GM12878 (cell line): ENCODE measurements around the gene INSRR. TPM values are rescaled to one million over a fixed set of nuclear protein-coding genes. Genes with fewer than 3 reads are reported as not detected.

Experiments used
- ATAC-seq: fragments of 200-7000 bp; cut with Tn5 transposase; 3 replicates; pipeline ENCODE4 v1.9.1; 2020; ENCODE audit warnings: mild to moderate bottlenecking, moderate library complexity
- BruUV-seq: library from RNA; stranded (reverse); fragments of 400-500 nt; replicated peaks from 2 replicates; lab custom pipeline; 2021; lab: Mats Ljungman, UMichigan
- CTCF ChIA-PET: fragments of 300-600 bp; sonication (Branson Sonifier 250); formaldehyde crosslinking; extraction: SDS; loops from one replicate; lab custom pipeline; 2021; ENCODE audit warnings: inconsistent platforms; lab: Yijun Ruan, JAX
- POLR2A ChIA-PET: fragments of 350-600 bp; formaldehyde crosslinking; extraction: SDS; loops from one replicate; lab custom pipeline; 2021; ENCODE audit warnings: inconsistent platforms; lab: Charles Lee
- RAD21 ChIA-PET: fragments of 300-600 bp; sonication (Branson Sonifier 250); formaldehyde crosslinking; loops from one replicate; lab custom pipeline; 2023; ENCODE audit warnings: antibody characterized with exemption; ENCODE audit not compliant: unreplicated experiment; lab: Charles Lee
- SMC1A ChIA-PET: fragments of 300-600 bp; sonication (Branson Sonifier 250); formaldehyde crosslinking; loops from one replicate; lab custom pipeline; 2023; ENCODE audit not compliant: unreplicated experiment, uncharacterized antibody; lab: Charles Lee
- DNase-seq: peaks from one replicate; pipeline ENCODE4 v3.0.0-alpha.2; 2011; ENCODE audit warnings: low read depth, low spot score
- FAIRE-seq: peaks from 3 replicates; lab custom pipeline; 2011; peaks lifted over from hg19 to GRCh38; lab: Jason Lieb, UNC
- H2AFZ ChIP-seq: 2 replicates; pipeline ENCODE4 v1.6.0; 2011; ENCODE audit warnings: low read depth, low read length, control low read depth; ENCODE audit not compliant: control insufficient read depth
- H3K27ac ChIP-seq: 2 replicates; pipeline ENCODE4 v1.5.1; 2011; ENCODE audit warnings: control low read depth; ENCODE audit not compliant: control insufficient read depth, insufficient read depth
- H3K27me3 ChIP-seq, 2 experiments: replicated peaks in 1 of 2; 2 replicates each; pipeline versions ENCODE4 v1.6.0 to v1.6.1; 2011; ENCODE audit warnings: low read length in 1 of 2; ENCODE audit not compliant: control insufficient read depth in 2 of 2, insufficient read depth in 2 of 2
- H3K36me3 ChIP-seq, 2 experiments: 2 replicates each; pipeline ENCODE4 v1.5.1; 2011; ENCODE audit warnings: low read length in 1 of 2; ENCODE audit not compliant: control insufficient read depth in 2 of 2, insufficient read depth in 2 of 2
- H3K4me1 ChIP-seq: 2 replicates; pipeline ENCODE4 v1.6.1; 2011; ENCODE audit warnings: mild to moderate bottlenecking, low read length, moderate library complexity, mixed read lengths; ENCODE audit not compliant: control insufficient read depth, insufficient read depth
- H3K4me2 ChIP-seq: 2 replicates; pipeline ENCODE4 v1.6.0; 2011; ENCODE audit warnings: control low read depth; ENCODE audit not compliant: control insufficient read depth, insufficient read depth
- H3K4me3 ChIP-seq: fragments of 200-600 bp; sonication (generic); 2 replicates; pipeline ENCODE4 v1.5.1; 2016
- H3K79me2 ChIP-seq: 2 replicates; pipeline ENCODE4 v1.6.0; 2011; ENCODE audit warnings: low read length; ENCODE audit not compliant: control insufficient read depth, insufficient read depth
- H3K9ac ChIP-seq: 2 replicates; pipeline ENCODE4 v1.8.0; 2011; ENCODE audit warnings: low read length, control low read depth, mixed read lengths; ENCODE audit not compliant: control insufficient read depth, insufficient read depth
- H3K9me3 ChIP-seq: replicated peaks from 3 replicates; pipeline ENCODE4 v1.5.1; 2011; ENCODE audit warnings: mild to moderate bottlenecking, low read length; ENCODE audit not compliant: control insufficient read depth, insufficient read depth
- H4K20me1 ChIP-seq: 2 replicates; pipeline ENCODE4 v1.6.0; 2011; ENCODE audit not compliant: control insufficient read depth, insufficient read depth
- BRCA1 ChIP-seq: IDR thresholded peaks from 2 replicates; pipeline ENCODE4 v1.6.1; 2011; ENCODE audit warnings: low read depth, low read length, improper control_type of control experiment
- CBX3 ChIP-seq: fragments of 200-600 bp; sonication (generic); IDR thresholded peaks from 2 replicates; pipeline ENCODE4 v1.6.1; 2016; ENCODE audit warnings: low read depth, borderline replicate concordance
- NR2C2 ChIP-seq: IDR thresholded peaks from 2 replicates; pipeline ENCODE4 v1.6.1; 2011; ENCODE audit warnings: borderline replicate concordance, low read depth; ENCODE audit not compliant: control insufficient read depth, insufficient read length
- NRF1 ChIP-seq: conservative IDR thresholded peaks from 2 replicates; pipeline ENCODE4 v1.6.1; 2011; ENCODE audit warnings: mild to moderate bottlenecking, low read depth, low read length, improper control_type of control experiment
- RAD21 ChIP-seq: IDR thresholded peaks from 2 replicates; pipeline ENCODE4 v1.6.1; 2011; ENCODE audit warnings: mild to moderate bottlenecking, low read depth, low read length, moderate library complexity; ENCODE audit not compliant: insufficient read depth
- TARDBP ChIP-seq: IDR thresholded peaks from 2 replicates; pipeline ENCODE4 v1.6.1; 2016; ENCODE audit warnings: borderline replicate concordance
- TCF7 ChIP-seq: IDR thresholded peaks from 2 replicates; pipeline ENCODE4 v1.6.1; 2014; ENCODE audit warnings: antibody characterized with exemption, borderline replicate concordance
- WGBS: methylation state at CpG from one replicate; pipeline ENCODE4 v1.1.6; 2016; ENCODE audit warnings: low lambda C conversion rate; ENCODE audit not compliant: insufficient replicate concordance, insufficient coverage; ENCODE audit errors: missing lambda C conversion rate; 5-methylcytosine and 5-hydroxymethylcytosine counted together
- in situ Hi-C: fragments of 300-500 bp; cut with MboI; formaldehyde crosslinking; loops from 9 replicates; pipeline ENCODE4 v1.14.3; 2018; ENCODE audit warnings: mixed read lengths
- intact Hi-C: fragments of 100-400 bp; cut with micrococcal nuclease; formaldehyde crosslinking; loops from one replicate; pipeline ENCODE4 v1.14.2; 2022; ENCODE audit not compliant: unreplicated experiment
- polyA plus RNA-seq, 11 experiments: library from polyadenylated mRNA; depleted of rRNA in 4 of 11; unstranded in 6 of 11; stranded (reverse) in 5 of 11; fragments of >200 nt; fragmentation: Nextera tagmentation in 4 of 11; fragmentation: Illumina TruSeq in 1 of 11; extraction: Ambion mirVana in 4 of 11; extraction: Trizol in 1 of 11; gene quantifications; 1 replicate in 1 of 11; 2 replicates in 10 of 11; pipeline versions ENCODE4 v1.2.1 to v1.2.3, GENCODE V29; 2011 to 2016; ENCODE audit warnings: inconsistent platforms in 2 of 11, missing spikeins in 2 of 11, low read depth in 1 of 11
- total RNA-seq, 4 experiments: library from RNA; depleted of rRNA in 3 of 4; stranded (reverse); fragments of >200 nt in 3 of 4; fragmentation: Illumina TruSeq in 1 of 4; extraction: Trizol in 1 of 4; gene quantifications; 2 replicates each; pipeline versions ENCODE4 v1.2.1 to v1.2.3, GENCODE V29; 2013 to 2021
- TF ChIP-seq, protein P1 (sequence below): IDR thresholded peaks from 2 replicates; pipeline ENCODE4 v1.6.1; 2011; ENCODE audit warnings: mild to moderate bottlenecking, low read depth, low read length, moderate library complexity; ENCODE audit not compliant: insufficient replicate concordance
- TF ChIP-seq, protein P2 (sequence below): IDR thresholded peaks from 2 replicates; pipeline ENCODE4 v1.6.1; 2012; ENCODE audit warnings: low read length, inconsistent platforms
- TF ChIP-seq, protein P3 (sequence below): fragments of 450-650 bp; IDR thresholded peaks from 2 replicates; pipeline ENCODE4 v1.6.1; 2017; ENCODE audit warnings: mild to moderate bottlenecking, moderate library complexity

INSRR gene
- total and polyA plus RNA-seq, 10 of the 15 experiments (the other 5 are each of a cell fraction or from before 2014, with no cell fraction given): 0.01 TPM; not detected in 9

DNA sequence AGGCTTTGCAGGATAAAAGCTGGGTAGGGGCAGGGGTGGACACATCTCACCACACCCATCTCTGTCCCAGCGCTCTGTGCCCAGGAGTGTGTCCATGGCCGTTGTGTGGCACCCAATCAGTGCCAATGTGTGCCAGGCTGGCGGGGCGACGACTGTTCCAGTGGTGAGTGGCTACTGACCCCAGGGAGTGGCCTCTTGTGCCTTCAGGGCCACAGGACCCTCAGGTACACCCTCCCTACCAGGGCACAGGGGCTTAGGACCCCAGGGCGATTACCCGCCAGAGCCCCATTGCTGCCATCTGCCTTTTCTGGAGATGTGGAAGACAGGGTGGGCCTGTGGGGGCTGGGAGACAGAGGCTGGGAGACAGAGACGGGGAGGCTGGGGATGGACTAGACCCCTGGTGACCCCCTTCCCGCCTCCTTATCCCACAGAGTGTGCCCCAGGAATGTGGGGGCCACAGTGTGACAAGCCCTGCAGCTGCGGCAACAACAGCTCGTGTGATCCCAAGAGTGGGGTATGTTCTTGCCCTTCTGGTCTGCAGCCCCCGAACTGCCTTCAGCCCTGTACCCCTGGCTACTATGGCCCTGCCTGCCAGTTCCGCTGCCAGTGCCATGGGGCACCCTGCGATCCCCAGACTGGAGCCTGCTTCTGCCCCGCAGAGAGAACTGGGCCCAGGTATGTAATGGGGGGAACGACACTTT is 47.4 kb upstream of the INSRR start:
- ChIA-PET CTCF (no interaction called here), RAD21 (no interaction called here), SMC1A (no interaction called here)
- in situ Hi-C loops: no loop called here
- no peaks in the 10 kb centered on the region for H3K36me3 ChIP-seq
- no peak overlapping the region for H3K9ac ChIP-seq
- 68% methylated on average over 15 of the region's 16 CpGs for WGBS
- no peak overlapping the region for H2AFZ ChIP-seq
- H3K4me3 ChIP-seq: no peak overlapping the region
- H3K27me3 ChIP-seq: peaks cover 0 to 2% of the 10 kb centered on the region in 2 experiments; a peak in 3 of 4 replicates
- FAIRE-seq: no peak
- no peaks in the 10 kb centered on the region for H3K4me1 ChIP-seq
- TF ChIP-seq, protein P1, sequence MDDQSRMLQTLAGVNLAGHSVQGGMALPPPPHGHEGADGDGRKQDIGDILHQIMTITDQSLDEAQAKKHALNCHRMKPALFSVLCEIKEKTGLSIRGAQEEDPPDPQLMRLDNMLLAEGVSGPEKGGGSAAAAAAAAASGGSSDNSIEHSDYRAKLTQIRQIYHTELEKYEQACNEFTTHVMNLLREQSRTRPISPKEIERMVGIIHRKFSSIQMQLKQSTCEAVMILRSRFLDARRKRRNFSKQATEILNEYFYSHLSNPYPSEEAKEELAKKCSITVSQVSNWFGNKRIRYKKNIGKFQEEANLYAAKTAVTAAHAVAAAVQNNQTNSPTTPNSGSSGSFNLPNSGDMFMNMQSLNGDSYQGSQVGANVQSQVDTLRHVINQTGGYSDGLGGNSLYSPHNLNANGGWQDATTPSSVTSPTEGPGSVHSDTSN: no peak
- no peak for TF ChIP-seq NRF1
- no peak for TF ChIP-seq CBX3
- TF ChIP-seq, protein P2, sequence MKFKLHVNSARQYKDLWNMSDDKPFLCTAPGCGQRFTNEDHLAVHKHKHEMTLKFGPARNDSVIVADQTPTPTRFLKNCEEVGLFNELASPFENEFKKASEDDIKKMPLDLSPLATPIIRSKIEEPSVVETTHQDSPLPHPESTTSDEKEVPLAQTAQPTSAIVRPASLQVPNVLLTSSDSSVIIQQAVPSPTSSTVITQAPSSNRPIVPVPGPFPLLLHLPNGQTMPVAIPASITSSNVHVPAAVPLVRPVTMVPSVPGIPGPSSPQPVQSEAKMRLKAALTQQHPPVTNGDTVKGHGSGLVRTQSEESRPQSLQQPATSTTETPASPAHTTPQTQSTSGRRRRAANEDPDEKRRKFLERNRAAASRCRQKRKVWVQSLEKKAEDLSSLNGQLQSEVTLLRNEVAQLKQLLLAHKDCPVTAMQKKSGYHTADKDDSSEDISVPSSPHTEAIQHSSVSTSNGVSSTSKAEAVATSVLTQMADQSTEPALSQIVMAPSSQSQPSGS: no peak
- no peak for TF ChIP-seq NR2C2
- no peak for TF ChIP-seq TCF7
- no peak for TF ChIP-seq BRCA1
- TF ChIP-seq, protein P3, sequence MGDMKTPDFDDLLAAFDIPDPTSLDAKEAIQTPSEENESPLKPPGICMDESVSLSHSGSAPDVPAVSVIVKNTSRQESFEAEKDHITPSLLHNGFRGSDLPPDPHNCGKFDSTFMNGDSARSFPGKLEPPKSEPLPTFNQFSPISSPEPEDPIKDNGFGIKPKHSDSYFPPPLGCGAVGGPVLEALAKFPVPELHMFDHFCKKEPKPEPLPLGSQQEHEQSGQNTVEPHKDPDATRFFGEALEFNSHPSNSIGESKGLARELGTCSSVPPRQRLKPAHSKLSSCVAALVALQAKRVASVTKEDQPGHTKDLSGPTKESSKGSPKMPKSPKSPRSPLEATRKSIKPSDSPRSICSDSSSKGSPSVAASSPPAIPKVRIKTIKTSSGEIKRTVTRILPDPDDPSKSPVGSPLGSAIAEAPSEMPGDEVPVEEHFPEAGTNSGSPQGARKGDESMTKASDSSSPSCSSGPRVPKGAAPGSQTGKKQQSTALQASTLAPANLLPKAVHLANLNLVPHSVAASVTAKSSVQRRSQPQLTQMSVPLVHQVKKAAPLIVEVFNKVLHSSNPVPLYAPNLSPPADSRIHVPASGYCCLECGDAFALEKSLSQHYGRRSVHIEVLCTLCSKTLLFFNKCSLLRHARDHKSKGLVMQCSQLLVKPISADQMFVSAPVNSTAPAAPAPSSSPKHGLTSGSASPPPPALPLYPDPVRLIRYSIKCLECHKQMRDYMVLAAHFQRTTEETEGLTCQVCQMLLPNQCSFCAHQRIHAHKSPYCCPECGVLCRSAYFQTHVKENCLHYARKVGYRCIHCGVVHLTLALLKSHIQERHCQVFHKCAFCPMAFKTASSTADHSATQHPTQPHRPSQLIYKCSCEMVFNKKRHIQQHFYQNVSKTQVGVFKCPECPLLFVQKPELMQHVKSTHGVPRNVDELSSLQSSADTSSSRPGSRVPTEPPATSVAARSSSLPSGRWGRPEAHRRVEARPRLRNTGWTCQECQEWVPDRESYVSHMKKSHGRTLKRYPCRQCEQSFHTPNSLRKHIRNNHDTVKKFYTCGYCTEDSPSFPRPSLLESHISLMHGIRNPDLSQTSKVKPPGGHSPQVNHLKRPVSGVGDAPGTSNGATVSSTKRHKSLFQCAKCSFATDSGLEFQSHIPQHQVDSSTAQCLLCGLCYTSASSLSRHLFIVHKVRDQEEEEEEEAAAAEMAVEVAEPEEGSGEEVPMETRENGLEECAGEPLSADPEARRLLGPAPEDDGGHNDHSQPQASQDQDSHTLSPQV: no peak
- TF ChIP-seq TARDBP: no peak
- TF ChIP-seq RAD21: no peak
- TF ChIP-seq, all 136 proteins: peak for 0
- ATAC-seq (no peak), DNase-seq (no peak)
- no peak overlapping the region for H3K4me2 ChIP-seq
- intact Hi-C loops: no loop called here
- no peaks in the 10 kb centered on the region for H4K20me1 ChIP-seq
- no TSS peak for BruUV-seq
- POLR2A ChIA-PET: no interaction called here
- no peaks in the 10 kb centered on the region for H3K79me2 ChIP-seq
- H3K9me3 ChIP-seq: no peaks in the 10 kb centered on the region
- no peak overlapping the region for H3K27ac ChIP-seq
